ENCODE measurements around the gene PXK.

Gene PXK

GRCh38 chr3:58350627-58351013 is 17.9 kb downstream of the PXK start:
- TF ChIP-seq, protein P1, sequence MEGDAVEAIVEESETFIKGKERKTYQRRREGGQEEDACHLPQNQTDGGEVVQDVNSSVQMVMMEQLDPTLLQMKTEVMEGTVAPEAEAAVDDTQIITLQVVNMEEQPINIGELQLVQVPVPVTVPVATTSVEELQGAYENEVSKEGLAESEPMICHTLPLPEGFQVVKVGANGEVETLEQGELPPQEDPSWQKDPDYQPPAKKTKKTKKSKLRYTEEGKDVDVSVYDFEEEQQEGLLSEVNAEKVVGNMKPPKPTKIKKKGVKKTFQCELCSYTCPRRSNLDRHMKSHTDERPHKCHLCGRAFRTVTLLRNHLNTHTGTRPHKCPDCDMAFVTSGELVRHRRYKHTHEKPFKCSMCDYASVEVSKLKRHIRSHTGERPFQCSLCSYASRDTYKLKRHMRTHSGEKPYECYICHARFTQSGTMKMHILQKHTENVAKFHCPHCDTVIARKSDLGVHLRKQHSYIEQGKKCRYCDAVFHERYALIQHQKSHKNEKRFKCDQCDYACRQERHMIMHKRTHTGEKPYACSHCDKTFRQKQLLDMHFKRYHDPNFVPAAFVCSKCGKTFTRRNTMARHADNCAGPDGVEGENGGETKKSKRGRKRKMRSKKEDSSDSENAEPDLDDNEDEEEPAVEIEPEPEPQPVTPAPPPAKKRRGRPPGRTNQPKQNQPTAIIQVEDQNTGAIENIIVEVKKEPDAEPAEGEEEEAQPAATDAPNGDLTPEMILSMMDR (conservative IDR thresholded peaks at IDR 0.05) = no peak
- TF ChIP-seq ZFX (IDR thresholded peaks at IDR 0.05) = no peak
- H3K27ac ChIP-seq = no peak overlapping the region; the same call in 1 of the 2 replicates

- TF ChIP-seq, protein P1 (conservative IDR thresholded peaks at IDR 0.05) = no peak; the same call in 1 of the 2 replicates
- TF ChIP-seq ZFX (IDR thresholded peaks at IDR 0.05) = no peak
- H3K27ac ChIP-seq = no peak overlapping the region
Measured at GRCh38 chr3:58351920-58352319, 19.2 kb downstream of the PXK start.

DNA sequence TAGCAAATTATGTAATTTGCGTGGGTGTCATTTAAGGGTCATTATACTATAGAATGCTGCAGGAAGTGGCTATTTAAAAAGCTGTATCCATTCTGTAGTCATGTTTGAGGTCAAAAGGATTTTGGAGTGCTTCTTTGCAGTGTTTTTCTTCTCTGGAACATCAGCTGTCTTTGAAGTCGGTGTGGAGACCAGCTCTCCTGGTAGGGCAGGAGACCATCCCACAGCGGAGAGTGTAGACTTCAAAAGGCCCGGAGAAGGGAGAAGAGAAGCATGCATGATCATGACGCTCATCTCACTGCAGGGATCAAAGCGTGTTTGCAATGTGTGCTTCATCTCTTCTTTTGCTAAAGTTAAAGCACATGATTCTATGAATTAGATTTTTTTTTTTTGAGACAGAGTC is 19.9 kb downstream of the PXK start:
- no peak overlapping the region for H3K27ac ChIP-seq
- TF ChIP-seq, protein P1 (conservative IDR thresholded peaks at IDR 0.05) = no peak
- TF ChIP-seq ZFX (IDR thresholded peaks at IDR 0.05) = no peak

DNA sequence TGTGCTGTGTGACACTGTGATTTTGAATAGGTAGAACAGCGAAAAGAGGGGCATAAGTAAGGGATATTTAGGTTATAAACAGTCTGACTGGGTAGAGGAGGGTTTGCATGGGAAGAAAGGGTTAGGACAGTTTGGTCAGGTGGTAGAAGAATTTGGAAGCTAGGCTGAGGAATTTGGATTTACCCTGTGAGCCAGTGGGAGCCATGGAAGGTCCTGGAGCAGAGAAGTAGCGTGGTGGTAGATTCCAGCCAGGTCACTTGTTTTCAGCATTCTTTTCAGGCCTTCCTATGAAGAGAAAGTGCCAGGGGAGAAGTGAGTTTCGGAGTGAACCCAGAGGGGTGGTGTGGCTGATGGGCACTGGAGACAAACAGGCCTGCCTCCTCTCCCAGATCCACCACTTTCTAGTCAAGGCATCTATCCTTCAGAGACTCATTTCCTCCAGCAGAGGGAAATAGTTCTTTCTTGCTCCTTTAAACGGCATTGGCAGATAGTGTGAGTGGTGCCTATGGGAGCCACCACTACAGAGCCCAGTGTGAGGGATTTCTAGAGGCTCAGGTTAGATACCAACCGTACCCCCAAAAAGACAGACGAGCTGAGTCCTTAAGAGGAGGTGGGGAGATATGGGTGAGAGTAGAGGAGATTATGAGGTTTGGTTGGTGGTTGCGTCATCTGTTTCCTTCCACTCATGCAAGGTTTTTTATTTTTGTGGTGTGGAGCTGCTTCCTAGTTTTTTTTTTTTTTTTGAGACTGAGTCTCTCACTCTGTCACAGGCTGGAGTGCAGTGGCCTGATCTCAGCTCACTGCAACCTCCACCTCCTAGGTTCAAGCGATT is 21.2 kb downstream of the PXK start:
- TF ChIP-seq ZFX (IDR thresholded peaks at IDR 0.05) = no peak
- TF ChIP-seq, protein P1 (conservative IDR thresholded peaks at IDR 0.05) = no peak
- no peak overlapping the region for H3K27ac ChIP-seq

DNA sequence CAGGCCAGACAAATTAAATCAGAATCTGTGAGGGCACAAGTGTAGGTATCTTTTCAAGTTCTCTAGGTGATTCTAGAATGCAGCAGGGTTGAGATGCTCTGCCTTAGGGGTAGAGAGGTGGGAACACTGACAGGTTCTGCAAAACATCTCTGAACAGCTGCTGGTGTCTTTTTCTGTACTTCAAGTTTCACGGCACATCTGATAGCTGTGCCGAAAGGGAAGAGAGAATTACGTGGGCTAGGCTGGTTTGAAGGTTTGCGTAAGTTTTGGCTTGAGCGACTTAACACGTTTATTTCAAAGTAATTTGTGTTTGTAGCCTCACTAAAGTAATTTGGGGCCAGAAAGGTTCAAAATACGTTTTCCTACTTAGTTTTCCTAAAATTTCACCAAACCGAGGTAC is 22.5 kb downstream of the PXK start:
- no peak overlapping the region for H3K27ac ChIP-seq
- TF ChIP-seq ZFX (IDR thresholded peaks at IDR 0.05) = no peak
- TF ChIP-seq, protein P1 (conservative IDR thresholded peaks at IDR 0.05) = no peak

DNA sequence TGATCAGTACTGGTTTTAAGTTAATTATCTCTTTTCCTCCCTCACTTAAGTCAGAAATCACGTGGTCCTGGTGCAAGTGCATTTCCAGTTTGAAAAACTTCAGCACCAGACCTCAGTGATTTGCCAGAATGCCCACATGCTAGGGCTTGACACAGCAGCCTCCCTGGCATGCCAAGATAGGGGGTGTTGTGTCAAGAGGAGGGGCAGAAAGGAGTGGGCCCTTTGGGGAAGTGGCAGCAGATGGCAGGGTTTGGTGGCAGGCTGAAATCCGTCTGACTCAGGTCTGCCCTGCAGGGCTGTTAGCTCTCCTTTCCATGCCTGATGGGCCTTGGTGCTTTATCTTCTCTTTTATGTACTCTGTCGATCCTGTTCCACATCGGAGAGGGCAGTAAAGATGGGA is 23.4 kb downstream of the PXK start:
- no peak overlapping the region for H3K27ac ChIP-seq

GRCh38 chr3:58357402-58357801 is 24.7 kb downstream of the PXK start:
- H3K27ac ChIP-seq = no peak overlapping the region
- TF ChIP-seq ZFX (IDR thresholded peaks at IDR 0.05) = no peak
- TF ChIP-seq, protein P1 (conservative IDR thresholded peaks at IDR 0.05) = no peak

More for the DNA sequence above, 23.4 kb downstream of the PXK start:
- TF ChIP-seq ZFX (IDR thresholded peaks at IDR 0.05) = no peak
- TF ChIP-seq, protein P1 (conservative IDR thresholded peaks at IDR 0.05) = no peak
